Measurements from ENCODE around the gene SLC16A8. TPM values are rescaled to one million over a fixed set of nuclear protein-coding genes. Genes with fewer than 3 reads are reported as not detected.

SLC16A8 gene
- total and polyA plus RNA-seq, 2 of the 13 experiments (the other 11 are each of a cell fraction or from before 2014, with no cell fraction given): not detected

GRCh38 chr22:38033522-38034277, 50.3 kb downstream of the SLC16A8 start:
- ChIA-PET CTCF (ENCODE audit: low intra/inter-chr PET ratio, low total read pairs) (no interaction called here), POLR2A (no interaction called here)
- Histone ChIP-seq H3K36me3 (replicated peaks in 1 of 2; ENCODE audit: control insufficient read depth in 1 of 2, insufficient read depth in 2 of 2, low read length in 2 of 2) (no peaks in the 10 kb centered on the region), H3K79me2 (ENCODE audit: insufficient read depth, low read length) (no peaks in the 10 kb centered on the region), H3K9me3 (ENCODE audit: low read length) (no peaks in the 10 kb centered on the region), H2AFZ (ENCODE audit: low read length) (no peak overlapping the region), H3K27ac (ENCODE audit: extremely low read length, insufficient read depth, low read length) (no peak overlapping the region), H3K27me3 (ENCODE audit: control insufficient read depth in 1 of 2, insufficient read depth in 2 of 2, low read length in 2 of 2) (peaks cover 0 to 41% of the 10 kb centered on the region in 2 experiments; a peak in 3 of 5 replicates), H3K4me1 (ENCODE audit: insufficient read depth, low read length) (peaks cover 83% of the 10 kb centered on the region), H3K9ac (ENCODE audit: insufficient read depth, low read depth, low read length) (no peak overlapping the region), H3K4me3 (replicated peaks in 1 of 3; ENCODE audit: insufficient read depth in 1 of 3, low read depth in 2 of 3, low read length in 3 of 3) (no peak overlapping the region), H3K4me2 (ENCODE audit: low read depth, low read length) (peak overlapping the region; percentile 55; the same call in 1 of the 2 replicates), H4K20me1 (ENCODE audit: insufficient read depth, low read length) (no peaks in the 10 kb centered on the region)
- no peak for DNase-seq (ENCODE audit: low spot score)
- FAIRE-seq: no peak
- TF ChIP-seq NR0B2 (CRISPR knock-in tag; IDR thresholded peaks at IDR 0.05): no peak
- no peak for TF ChIP-seq ZFP90 (CRISPR knock-in tag; IDR thresholded peaks at IDR 0.05; ENCODE audit: borderline replicate concordance)
- TF ChIP-seq ZNF160 (CRISPR knock-in tag; IDR thresholded peaks at IDR 0.05): no peak
- TF ChIP-seq KDM4B (CRISPR knock-in tag; IDR thresholded peaks at IDR 0.05): no peak
- TF ChIP-seq AGO2 (optimal IDR thresholded peaks at IDR 0.05; ENCODE audit: low read depth, low read length): no peak
- TF ChIP-seq NFE2L2 (IDR thresholded peaks at IDR 0.05; ENCODE audit: low read length): no peak
- TF ChIP-seq RXRA (CRISPR knock-in tag; IDR thresholded peaks at IDR 0.05): no peak
- no peak for TF ChIP-seq SATB2 (CRISPR knock-in tag; IDR thresholded peaks at IDR 0.05)
- TF ChIP-seq MEIS1 (CRISPR knock-in tag; IDR thresholded peaks at IDR 0.05; ENCODE audit: borderline replicate concordance): no peak
- TF ChIP-seq TEAD3 (CRISPR knock-in tag; optimal IDR thresholded peaks at IDR 0.05; ENCODE audit: borderline replicate concordance): no peak
- TF ChIP-seq ZNF850 (CRISPR knock-in tag; conservative IDR thresholded peaks at IDR 0.05): no peak
- no peak for TF ChIP-seq ZNF557 (CRISPR knock-in tag; IDR thresholded peaks at IDR 0.05)
- TF ChIP-seq ZNF441 (CRISPR knock-in tag; IDR thresholded peaks at IDR 0.05; ENCODE audit: borderline replicate concordance): no peak
- BruUV-seq (replicated peaks): no TSS peak
- intact Hi-C loops (cut with micrococcal nuclease; ENCODE audit: unreplicated experiment): no loop called here
- no peak for ATAC-seq
- WGBS (ENCODE audit: low lambda C conversion rate): 83% methylated on average over 18 of the region's 27 CpGs
- in situ Hi-C loops (cut with HindIII; ENCODE audit: extremely low pct_ligation_motif_present, low pct_unique_long_range_greater_than_20kb): no loop called here
